GM12875 (cell line): ENCODE measurements around the gene ADPGK.

Experiments used
- H3K4me3 ChIP-seq: one replicate; pipeline ENCODE4 v1.5.1; 2011; ENCODE audit warnings: low read depth, low read length, control low read depth
- CTCF ChIP-seq: IDR thresholded peaks from 2 replicates; pipeline ENCODE4 v1.5.1; 2011; ENCODE audit warnings: low read depth, mild to moderate bottlenecking, control low read depth, inconsistent platforms, low read length, moderate library complexity, borderline replicate concordance; ENCODE audit not compliant: insufficient read depth

ADPGK gene

GRCh38 chr15:72749700-72750099 is 33.9 kb downstream of the ADPGK start:
- no peak overlapping the region for H3K4me3 ChIP-seq
- no peak for TF ChIP-seq CTCF

- no peak for TF ChIP-seq CTCF
- H3K4me3 ChIP-seq = no peak overlapping the region
These were observed 43.3 kb downstream of the ADPGK start for GRCh38 chr15:72740219-72740618.

- no peak overlapping the region for H3K4me3 ChIP-seq
- no peak for TF ChIP-seq CTCF
These were observed 45.8 kb downstream of the ADPGK start for GRCh38 chr15:72737723-72738122.

- no peak for TF ChIP-seq CTCF
- H3K4me3 ChIP-seq = no peak overlapping the region
These were observed 46.5 kb downstream of the ADPGK start for GRCh38 chr15:72737061-72737460.

GRCh38 chr15:72735111-72735510 is 48.4 kb downstream of the ADPGK start:
- no peak overlapping the region for H3K4me3 ChIP-seq
- TF ChIP-seq CTCF = no peak

- no peak overlapping the region for H3K4me3 ChIP-seq
- TF ChIP-seq CTCF = no peak
These were observed 49.4 kb downstream of the ADPGK start for GRCh38 chr15:72733941-72734738.

GRCh38 chr15:72732516-72732915 is 51.0 kb downstream of the ADPGK start:
- H3K4me3 ChIP-seq = no peak overlapping the region

More at GRCh38 chr15:72732516-72732915, 51.0 kb downstream of the ADPGK start:
- peak; percentile 20; the same call in 1 of the 2 replicates for TF ChIP-seq CTCF
